Gastrocnemius medialis (tissue), 4 donors: ENCODE results near the gene UGGT1.

ENCODE experiments used
- POLR2A ChIP-seq, 2 donors: fragments of 450-650 bp; IDR thresholded peaks; one replicate each; pipeline ENCODE4 v1.6.1; 2017; ENCODE audit warnings: antibody characterized with exemption in 2 of 2, mild to moderate bottlenecking in 2 of 2, moderate library complexity in 2 of 2
- TF ChIP-seq, protein P1 (sequence below), 5 experiments: fragments of 450-650 bp in 3 of 5; fragments of 200-600 bp in 2 of 5; sonication (generic) in 2 of 5; IDR thresholded peaks in 4 of 5; conservative IDR thresholded peaks in 1 of 5; 1 replicate in 4 of 5; 2 replicates in 1 of 5; pipeline ENCODE4 v1.5.1; 2016 to 2019; ENCODE audit warnings: antibody characterized with exemption in 5 of 5, mild to moderate bottlenecking in 3 of 5, moderate library complexity in 3 of 5

DNA sequence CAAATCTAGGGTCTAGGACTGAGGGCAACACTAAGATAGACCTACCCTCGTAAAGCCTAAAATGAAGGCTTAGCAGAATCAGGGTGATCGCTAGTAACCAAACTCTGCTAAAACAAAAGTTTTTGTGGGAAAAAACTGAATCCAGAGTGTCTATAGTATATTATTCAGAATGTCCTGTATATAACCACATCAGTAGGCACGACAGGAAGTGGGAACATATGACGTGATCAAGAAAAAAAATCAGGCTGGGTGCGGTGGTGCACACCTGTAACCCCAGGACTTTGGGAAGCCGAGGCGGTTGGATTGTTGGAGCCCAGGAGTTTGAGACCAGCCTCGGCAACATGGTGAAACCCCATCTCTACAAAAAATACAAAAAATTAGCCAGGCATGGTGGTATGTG lies 106.1 kb downstream of the UGGT1 start:
- no peak for TF ChIP-seq POLR2A (IDR thresholded peaks at IDR 0.05)
- TF ChIP-seq, protein P1, sequence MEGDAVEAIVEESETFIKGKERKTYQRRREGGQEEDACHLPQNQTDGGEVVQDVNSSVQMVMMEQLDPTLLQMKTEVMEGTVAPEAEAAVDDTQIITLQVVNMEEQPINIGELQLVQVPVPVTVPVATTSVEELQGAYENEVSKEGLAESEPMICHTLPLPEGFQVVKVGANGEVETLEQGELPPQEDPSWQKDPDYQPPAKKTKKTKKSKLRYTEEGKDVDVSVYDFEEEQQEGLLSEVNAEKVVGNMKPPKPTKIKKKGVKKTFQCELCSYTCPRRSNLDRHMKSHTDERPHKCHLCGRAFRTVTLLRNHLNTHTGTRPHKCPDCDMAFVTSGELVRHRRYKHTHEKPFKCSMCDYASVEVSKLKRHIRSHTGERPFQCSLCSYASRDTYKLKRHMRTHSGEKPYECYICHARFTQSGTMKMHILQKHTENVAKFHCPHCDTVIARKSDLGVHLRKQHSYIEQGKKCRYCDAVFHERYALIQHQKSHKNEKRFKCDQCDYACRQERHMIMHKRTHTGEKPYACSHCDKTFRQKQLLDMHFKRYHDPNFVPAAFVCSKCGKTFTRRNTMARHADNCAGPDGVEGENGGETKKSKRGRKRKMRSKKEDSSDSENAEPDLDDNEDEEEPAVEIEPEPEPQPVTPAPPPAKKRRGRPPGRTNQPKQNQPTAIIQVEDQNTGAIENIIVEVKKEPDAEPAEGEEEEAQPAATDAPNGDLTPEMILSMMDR (IDR thresholded peaks at IDR 0.05 in 4 of 5, conservative IDR thresholded peaks at IDR 0.05 in 1 of 5): no peak
